ENCODE measurements around the gene ZNF804A.
A peak's percentile ranks its signal among the peaks of the same experiment; 100 is the strongest.
"Not testable (repeated sequence)": the region's sequence is repeated elsewhere in the genome, so short reads cannot be mapped to it uniquely, and the experiment has no call there.

The ZNF804A gene

DNA sequence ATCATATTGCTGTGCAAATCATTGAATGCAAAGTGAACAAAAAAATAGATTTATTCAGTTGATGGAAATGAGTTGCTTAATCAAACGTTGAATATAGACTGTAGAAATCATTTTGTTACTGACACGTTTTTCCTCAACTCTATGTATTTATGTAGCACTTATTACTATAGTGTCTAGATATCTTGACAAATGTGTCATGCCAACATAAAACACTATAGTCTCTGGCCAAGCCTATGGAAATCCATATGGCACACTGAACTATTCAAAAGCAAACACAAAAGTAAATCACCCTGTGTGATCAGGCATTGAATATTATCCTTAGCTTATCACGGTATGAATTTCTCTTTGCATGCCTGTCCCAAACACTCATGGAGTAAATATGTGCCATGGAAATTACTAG is 131.3 kb downstream of the ZNF804A start:
- no peak for DNase-seq

DNA sequence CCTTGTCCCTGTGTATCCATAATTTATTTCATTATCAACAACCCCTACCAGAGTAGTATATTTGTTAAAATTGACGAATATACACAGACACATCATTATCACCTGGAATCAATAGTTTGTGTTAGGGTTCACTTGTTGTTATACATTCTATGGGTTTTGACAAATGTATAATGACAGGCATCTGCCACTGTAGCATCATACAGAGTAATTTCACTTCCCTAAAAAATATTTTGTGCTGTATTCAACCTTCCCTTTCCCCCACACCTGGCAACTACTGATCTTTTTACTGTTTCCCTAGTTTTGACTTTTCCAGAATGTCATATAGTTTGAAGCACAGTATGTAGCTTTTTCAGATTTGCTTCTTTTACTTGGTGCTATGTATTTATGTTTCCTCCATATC is 132.0 kb downstream of the ZNF804A start:
- DNase-seq: no peak

DNA sequence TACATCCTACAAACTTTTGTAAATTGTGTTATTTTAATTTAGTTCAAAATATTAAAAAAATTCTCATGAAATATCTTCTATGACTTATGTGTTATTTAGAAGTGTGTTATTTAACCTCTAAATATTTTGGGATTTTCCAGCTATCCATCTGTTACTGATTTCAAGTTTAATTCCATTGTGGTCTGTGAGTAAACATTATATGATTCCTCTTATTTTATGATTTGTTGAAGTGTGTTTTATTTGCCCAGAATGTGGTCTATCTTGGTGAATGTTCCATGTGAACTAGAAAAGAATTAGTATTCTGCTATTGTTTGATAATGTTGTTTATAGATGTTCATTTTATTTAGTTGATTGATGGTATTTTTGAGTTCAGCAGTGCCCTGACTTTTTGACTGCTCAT is 136.0 kb downstream of the ZNF804A start:
- DNase-seq: no peak

DNA sequence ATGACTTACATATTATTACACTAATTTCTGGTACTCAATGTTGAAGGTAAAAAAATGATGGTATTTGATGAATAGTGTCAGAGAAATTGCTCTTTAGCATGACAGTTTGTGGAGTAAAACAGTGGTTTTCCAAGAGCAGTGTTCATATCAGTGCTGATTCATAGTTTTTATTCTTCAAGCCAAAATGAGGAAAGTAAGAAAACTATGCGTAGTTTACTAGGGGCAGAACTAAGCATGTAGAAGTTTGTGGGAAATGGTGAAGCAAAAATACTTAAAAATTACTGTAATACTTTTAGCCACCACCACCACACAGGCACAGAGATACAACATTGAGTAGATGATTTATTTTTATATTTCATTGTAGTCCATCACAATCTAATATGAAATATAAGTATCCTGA is 137.3 kb downstream of the ZNF804A start:
- DNase-seq: no peak

DNA sequence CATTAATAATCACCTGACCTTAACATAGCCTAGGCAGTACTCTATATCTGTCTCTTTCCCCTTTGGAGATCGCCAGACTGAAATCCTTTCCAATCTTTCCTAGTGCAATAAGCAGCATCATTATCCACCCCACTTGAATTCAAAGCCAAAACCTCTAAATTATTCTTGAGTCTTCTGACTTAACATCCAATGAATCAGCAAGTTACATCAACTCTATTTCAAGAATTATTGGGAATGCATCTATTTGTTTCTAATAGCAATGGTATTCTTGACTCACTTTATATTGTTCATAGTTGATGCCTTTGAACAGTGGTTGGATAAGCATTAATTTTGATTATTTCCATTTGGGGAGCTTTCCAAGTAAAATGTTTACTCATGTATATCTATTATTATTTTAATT is 144.8 kb downstream of the ZNF804A start:
- no peak for DNase-seq

DNA sequence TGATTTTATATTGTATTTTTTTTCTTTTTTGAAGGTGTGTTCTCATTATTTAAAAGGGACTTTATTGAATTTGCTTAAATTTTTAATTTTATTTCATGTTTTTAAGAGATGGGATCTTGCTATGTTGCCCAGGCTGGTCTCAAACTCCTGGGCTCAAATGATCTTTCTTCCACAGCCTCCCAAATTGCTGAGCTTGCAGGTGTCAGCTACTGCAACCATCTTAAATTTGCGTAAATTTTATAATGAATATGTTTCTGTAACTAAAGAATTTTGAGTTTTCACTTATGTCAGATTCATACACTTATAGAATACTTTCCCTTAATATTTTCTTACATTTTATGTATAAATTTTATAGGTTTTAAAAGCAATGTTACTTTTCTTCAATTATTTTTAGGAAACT is 157.8 kb downstream of the ZNF804A start:
- DNase-seq: no peak

DNA sequence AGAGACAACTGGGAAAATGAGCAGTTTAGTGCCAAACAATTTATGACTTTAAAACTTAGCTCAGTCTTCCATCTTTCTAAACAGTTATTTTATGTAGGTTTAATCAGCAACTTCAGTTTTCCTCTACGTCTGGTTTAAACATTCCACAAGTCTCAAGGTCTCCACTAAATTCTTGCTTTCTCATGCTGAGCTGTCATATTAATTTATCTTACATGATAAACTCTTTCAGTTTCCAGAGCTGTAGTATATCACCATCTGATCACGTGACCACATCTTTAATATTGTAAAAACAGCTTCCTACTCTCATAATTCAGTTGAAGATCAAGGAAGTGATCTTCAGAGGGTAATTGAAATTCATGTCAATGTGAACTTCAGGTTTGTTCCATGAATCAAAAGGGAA is 158.6 kb downstream of the ZNF804A start:
- DNase-seq: no peak

DNA sequence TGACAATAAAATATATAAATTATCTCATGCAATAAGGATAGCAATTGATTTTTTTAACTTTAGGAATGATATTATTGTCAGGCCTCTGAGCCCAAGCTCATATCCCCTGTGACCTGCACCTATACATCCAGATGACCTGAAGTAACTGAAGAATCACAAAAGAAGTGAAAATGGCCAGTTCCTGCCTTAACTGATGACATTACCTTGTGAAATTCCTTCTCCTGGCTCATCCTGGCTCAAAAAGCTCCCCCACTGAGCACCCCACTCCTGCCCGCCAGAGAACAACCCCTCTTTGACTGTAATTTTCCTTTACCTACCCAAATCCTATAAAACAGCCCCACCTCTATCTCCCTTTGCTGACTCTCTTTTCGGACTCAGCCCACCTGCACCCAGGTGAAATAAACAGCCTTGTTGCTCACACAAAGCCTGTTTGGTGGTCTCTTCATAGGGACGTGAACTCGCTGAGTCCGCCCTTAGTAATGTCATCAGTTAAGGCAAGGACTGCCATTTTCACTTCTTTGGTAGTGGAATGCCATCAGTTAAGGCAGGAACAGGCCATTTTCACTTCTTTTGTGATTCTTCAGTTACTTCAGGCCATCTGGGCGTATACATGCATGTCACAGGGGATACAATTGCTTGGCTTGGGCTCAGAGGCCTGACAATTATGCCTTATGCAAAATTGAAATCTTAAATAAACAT is 161.4 kb downstream of the ZNF804A start:
- not testable (repeated sequence) for DNase-seq

DNA sequence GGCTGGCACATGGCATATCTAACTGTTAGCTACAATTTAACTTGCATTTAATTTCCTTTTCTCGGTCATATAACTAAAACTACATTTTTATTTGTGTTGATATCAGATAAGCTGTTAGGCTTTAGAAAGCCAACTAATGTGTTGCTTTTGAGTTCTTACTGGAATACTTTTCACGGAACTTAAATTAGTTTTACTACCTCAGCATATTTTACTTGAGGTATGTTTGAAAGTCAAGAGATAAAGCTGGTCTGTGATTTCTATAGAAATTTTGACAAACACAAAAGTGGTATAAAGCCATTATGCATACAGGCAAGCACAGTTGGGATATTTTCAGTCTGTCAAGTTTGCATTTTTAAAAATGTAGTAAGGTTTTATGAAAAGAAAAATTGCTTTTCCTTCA is 162.6 kb downstream of the ZNF804A start:
- DNase-seq: no peak

DNA sequence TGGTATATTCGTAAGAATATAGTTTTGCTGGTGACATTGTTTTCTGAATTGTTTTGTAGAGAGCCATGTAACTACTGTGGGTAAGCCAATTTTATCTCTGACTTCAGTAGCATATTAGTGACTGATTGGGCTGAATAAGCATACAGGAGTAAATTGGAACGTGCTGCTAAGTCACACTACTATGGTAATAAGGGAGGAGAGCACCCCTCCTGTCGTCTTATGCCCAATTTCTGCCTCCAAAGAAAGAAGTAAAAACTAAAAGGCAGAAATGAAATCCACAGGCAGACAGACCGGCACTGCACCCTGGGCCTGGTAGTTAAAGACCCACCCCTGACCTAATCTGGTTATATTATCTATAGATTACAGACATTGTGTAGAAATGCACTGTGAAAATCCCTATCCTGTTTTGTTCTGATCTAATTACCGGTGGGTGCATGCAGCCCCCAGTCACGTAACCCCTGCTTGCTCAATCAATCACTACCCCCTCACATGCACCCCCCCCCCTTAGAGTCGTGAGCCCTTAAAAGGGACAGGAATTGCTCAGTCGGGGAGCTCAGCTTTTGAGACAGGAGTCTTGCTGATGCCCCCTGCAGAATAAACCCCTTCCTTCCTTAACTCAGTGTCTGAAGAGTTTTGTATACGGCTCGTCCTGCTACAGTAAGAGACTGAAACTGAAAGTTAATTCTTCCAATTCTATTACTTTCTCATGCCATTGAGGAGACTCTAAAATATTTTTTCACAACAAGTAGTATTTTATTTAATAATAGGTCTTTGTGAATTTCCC is 167.0 kb downstream of the ZNF804A start:
- no peak for DNase-seq

DNA sequence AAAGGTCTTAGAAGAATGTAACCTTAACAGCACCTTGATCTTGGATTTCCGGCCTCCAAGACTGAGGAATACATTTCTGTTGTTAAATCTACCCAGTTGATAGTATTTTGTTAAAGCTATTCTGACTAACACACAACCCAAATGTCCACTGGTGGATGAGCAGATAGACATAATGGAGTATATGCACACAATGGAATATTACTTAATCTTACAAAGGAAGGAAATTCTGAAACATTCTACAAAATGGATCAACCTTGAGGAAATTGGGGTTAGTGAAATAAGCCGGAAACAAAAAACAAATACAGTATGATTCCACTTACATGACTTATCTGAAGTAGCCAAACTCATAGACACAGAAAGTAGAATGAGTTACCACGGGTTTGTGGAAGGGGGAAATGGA is 168.7 kb downstream of the ZNF804A start:
- DNase-seq: no peak

DNA sequence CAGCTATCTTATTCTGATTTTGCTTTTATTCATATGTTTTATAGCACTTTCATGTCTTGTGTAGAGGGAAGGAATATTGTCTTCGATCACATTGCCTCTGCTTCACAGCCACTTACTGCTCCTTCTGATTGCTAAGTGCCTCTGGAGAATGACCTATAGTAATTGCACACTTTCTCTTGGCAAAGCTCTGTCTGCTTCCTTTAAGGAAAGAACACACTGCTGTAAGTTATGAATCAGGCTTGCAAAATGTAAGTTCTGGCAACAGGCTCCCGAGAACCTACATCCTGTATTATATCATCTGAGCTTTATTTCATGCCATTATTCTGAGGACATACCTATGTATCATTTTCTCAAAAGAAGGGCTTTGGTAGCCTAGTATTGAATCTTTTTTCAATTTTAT is 170.7 kb downstream of the ZNF804A start:
- DNase-seq: no peak

DNA sequence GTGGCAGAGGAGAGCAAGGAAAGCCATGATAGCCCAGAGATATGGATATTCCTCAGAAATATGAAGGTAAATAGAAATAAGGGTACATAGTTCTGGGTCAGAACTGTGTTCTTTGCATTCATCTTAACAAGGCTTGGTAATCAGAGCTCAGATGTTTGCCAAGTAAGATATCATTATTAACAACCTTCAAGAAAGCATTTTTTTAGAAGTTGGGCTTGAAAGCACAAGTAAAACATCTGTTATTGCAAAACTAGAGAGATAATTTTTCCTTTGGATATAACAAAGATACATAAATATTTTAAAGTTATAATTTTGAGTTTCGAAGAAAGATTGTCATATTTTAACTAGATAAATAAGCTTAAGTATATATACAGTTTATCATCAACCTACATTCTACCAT is 171.4 kb downstream of the ZNF804A start:
- DNase-seq: no peak

DNA sequence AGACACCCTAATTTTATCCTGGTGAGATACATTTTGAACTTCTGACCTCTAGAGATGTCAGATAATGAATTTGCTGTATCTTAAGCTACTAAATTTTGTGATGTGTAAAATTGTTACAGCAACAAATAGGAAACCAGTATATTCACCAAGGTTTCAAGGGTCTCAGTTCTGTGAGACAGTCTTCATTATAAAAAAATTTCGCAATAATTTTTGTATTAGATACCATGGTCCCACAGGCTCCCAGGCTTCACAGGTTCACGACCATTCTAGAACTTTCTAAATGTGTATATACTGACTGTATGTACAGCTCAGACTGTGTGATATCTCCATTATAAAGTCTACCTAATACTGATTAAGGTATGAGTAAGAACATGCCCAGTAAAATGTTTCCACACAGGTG is 181.4 kb downstream of the ZNF804A start:
- no peak for DNase-seq

DNA sequence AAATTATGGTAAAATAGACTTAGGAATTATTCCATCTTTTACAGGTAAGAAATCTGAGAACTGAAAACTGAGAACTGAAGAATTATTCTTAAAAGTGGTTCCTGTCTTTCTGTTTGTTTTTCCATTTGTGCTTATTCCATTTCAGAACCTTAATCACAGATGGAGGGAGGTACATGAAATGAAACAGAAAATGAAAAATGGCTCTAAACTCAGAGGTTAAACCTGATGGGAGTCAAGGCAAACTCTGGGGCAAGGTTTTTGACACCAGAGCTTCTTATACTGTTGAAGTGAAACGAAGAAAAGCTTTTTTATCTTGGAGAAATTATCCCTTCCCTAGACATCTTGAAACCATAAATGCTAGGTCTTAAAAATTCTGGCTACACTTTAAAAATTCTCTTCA is 182.1 kb downstream of the ZNF804A start:
- DNase-seq: no peak

DNA sequence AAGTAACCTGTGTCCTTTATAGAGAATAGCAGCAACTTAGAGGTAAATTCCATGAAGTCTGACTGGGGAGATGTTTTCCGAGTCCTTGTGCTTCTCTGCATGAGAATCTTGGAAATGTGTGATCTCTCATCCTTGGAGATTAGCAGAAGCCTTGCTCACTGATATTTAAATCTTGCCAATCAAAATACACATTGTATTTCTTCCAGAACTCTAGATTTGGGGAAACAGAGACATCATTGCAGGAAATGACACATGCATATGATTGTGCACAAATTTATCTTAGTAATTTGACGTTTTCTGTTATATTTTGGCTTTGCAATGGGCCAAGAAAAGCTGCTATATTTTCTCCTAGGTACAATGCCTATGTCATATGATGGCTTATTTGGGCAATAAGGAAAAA is 182.6 kb downstream of the ZNF804A start:
- no peak for DNase-seq

DNA sequence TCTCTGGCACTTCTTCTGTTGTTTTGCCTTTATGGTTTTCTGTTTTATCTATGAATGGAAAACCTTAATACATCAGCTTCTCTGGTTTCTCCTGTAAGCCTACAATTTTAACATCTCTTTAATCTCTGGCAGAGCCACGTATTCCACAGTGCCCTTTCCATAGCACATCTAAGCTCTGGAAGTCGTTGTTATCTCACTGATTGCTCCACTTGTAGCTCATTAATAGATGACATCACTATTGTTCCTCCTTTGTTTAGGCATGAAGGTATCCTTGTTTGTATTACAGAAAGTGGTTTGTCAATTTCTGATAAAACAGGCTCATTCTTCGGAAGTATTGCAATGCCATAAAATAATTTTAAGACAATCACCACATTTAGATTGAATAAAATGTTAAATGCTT is 185.2 kb downstream of the ZNF804A start:
- DNase-seq: no peak

DNA sequence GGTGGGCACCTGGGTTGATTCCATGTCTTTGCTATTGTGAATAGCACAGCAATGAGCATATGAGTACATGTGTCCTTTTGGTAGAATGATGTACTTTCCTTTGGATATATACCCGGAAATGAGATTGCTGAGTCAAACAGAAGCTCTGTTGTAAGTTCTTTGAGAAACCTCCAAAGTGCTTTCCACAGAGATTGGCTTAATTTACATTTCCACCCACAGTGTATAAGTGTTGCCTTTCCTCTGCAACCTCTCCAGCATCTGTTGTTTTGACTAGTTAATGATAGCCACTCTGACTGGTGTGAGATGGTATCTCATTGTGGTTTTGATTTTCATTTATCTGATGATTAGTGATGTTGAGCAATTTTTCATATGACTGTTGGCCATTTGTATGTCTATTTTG is 194.8 kb downstream of the ZNF804A start:
- no peak for DNase-seq

DNA sequence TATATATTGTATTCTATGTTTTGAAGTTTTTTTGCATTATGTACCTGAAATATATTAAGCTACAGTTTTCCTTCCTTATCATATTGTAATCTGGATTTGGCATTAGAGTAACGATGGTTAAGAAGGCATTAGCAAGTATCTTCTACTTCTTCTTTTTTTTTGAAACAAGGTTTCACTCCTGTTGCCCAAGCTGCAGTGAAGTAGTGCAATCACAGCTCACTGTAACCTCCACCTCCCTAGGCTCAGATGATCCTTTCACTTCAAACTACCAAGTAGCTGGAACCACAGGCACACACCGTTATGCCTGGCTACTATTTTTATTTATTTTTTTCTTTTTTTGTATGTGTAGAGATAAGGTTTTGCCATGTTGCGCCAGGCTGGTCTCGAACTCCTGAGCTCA is 201.1 kb downstream of the ZNF804A start:
- no peak for DNase-seq

DNA sequence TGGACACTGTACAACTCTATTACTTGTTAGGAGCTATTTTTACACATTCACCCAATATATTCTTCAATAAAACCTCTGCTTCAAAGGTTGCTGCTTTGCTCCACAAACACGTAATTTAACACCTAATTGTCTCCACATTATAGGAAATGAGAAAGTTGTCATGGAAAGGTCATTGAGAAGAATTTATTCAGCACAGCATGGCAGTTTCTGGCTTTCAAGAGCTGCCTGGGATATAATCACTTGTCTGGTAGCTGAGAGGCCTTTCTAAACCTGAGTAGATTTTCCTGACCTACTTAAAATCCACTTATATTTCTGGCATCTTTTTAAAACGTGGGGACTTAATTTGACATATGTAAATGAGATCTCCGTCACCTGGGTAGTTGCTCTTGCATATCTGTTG is 216.1 kb downstream of the ZNF804A start:
- DNase-seq: peak; percentile 13 to 84 (median 34)

DNA sequence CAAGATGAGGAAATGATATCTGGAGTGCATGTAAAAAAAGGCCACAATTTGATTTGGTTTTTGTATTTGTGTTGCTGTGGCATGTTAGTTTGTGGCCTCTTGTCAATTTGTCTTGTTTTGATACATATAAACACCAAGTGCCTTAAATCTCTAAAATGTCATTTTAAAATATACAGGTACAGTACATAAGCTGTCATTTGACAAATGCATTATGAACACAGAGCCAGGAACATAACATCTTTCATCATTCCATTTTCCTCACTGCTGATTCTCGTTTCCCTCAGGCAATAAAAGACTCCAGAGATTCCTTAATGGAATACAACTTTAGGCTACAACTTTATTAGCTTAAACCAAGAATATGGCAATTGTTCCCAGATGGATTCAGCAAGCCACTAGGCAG is 217.5 kb downstream of the ZNF804A start:
- DNase-seq: no peak

DNA sequence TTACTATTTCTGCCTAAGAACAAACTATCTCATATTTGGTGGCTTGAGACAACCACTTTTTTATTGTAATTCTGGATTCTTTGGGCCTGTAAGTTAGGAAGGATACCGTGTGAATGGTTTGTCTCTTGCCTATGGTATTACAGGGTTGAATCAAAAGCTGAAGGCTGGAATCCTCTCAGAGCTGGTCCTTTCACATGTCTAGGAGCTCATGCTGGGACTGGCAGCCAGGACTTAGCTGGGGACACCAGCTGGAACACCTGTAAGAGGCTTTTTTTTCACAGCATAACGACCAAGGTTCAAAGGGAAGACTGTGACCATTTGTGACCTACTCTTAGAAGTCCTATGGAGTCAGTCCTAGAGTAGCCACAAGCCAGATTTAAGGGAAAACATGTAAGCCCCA is 226.3 kb downstream of the ZNF804A start:
- DNase-seq: no peak

DNA sequence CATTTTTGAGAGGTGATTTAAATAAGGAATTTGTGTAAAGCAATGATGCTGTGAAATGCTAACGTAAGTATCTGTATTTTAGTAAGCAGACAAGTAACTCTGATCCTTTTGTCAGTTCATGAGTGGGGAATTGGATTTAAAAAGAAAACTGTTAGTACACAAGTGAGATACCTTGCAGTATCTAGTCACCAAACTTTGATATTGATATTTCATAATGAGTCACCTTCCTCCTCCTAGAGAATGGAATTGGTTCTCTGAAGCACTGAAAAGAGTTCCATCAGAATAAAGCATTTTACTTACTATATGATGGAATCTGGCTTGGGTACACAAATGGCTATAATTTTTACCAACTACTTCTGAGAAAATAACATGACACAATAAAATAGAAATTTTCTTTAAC is 232.2 kb downstream of the ZNF804A start:
- DNase-seq: no peak

DNA sequence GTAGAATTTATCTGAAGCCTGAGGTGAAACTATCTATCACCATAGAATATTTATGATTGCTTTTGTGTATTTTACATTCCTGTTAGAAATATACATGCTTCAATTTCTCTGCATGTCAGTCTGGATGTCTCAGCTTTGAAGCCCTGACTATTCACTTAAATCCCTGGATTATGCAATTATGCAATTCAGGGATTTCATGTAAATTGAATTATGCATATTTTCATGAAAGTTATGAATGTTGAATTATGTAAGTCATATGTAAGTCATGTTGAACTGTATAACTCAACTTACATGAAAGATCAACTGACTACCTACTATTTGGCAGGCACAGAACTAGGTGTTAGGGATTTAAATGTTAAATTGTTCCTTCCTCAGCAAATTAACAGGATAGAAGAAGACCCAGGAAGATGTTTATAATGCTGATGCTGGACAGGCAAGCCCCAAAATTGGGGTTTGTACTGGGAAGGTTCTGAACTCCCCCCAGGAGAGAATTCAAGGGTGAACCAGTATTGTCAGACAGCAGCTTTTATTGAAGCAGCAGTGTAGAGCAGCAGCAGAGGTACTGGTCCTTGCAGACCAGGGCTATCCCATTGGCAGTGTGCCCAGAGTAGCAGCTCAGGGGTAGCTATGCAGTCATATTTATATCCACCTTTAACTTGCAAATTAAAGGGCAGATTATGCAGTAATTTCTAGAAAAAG is 236.5 kb downstream of the ZNF804A start:
- no peak for DNase-seq
